ENCODE data around the gene BMPR1A.

- no peak for TF ChIP-seq CTCF (IDR thresholded peaks at IDR 0.05; ENCODE audit: insufficient read depth, low read length)
- TF ChIP-seq SPI1 (IDR thresholded peaks at IDR 0.05; ENCODE audit: borderline replicate concordance, low read depth): no peak
- TF ChIP-seq POLR2AphosphoS5 (IDR thresholded peaks at IDR 0.05; ENCODE audit: low read depth): no peak
- TF ChIP-seq REST (IDR thresholded peaks at IDR 0.05; ENCODE audit: insufficient replicate concordance, low read depth): no peak
Measured at GRCh38 chr10:86862373-86862772, 106.0 kb downstream of the BMPR1A start.
